Neuronal stem cell (in vitro differentiated cells): ENCODE results near the gene BRK1.
"Not testable (repeated sequence)": the region's sequence is repeated elsewhere in the genome, so short reads cannot be mapped to it uniquely, and the experiment has no call there.

Experiments used
- DNase-seq: peaks from one replicate; pipeline ENCODE4 v3.0.0-alpha.2; 2013; ENCODE audit warnings: low spot score
- H2AFZ ChIP-seq: one replicate; pipeline ENCODE4 v1.6.1; 2013; ENCODE audit warnings: mild to moderate bottlenecking, low read length, inconsistent platforms
- H2AK5ac ChIP-seq: 2 replicates; pipeline ENCODE4 v1.6.1; 2013; ENCODE audit warnings: low read depth, mild to moderate bottlenecking, inconsistent platforms, low read length, moderate library complexity, mixed read lengths
- H2BK120ac ChIP-seq: 2 replicates; pipeline ENCODE4 v1.6.1; 2013; ENCODE audit warnings: low read depth, mild to moderate bottlenecking, inconsistent platforms, low read length, moderate library complexity, mixed read lengths
- H2BK12ac ChIP-seq: one replicate; pipeline ENCODE4 v1.6.1; 2013; ENCODE audit warnings: low read length, inconsistent platforms
- H2BK15ac ChIP-seq: 2 replicates; pipeline ENCODE4 v1.6.1; 2013; ENCODE audit warnings: mild to moderate bottlenecking, low read length, inconsistent platforms, mixed read lengths
- H2BK5ac ChIP-seq: one replicate; pipeline ENCODE4 v1.6.1; 2013; ENCODE audit warnings: inconsistent platforms, mild to moderate bottlenecking, low read length, moderate library complexity
- H3K14ac ChIP-seq: one replicate; pipeline ENCODE4 v1.6.1; 2013; ENCODE audit warnings: low read length, inconsistent platforms
- H3K18ac ChIP-seq: 2 replicates; pipeline ENCODE4 v1.6.1; 2013; ENCODE audit warnings: low read length, inconsistent platforms
- H3K23ac ChIP-seq: 2 replicates; pipeline ENCODE4 v1.6.1; 2013; ENCODE audit warnings: low read depth, mild to moderate bottlenecking, mixed read lengths, low read length, inconsistent platforms; ENCODE audit not compliant: poor library complexity
- H3K27ac ChIP-seq: replicated peaks from 3 replicates; pipeline ENCODE4 v1.5.1; 2013; ENCODE audit warnings: low read length, inconsistent platforms
- H3K27me3 ChIP-seq, 3 experiments: 2 replicates each; pipeline ENCODE4 v1.6.1; 2013; ENCODE audit warnings: low read length in 3 of 3, mild to moderate bottlenecking in 2 of 3, inconsistent platforms in 1 of 3, low read depth in 1 of 3, mixed read lengths in 1 of 3, moderate library complexity in 1 of 3; ENCODE audit not compliant: control insufficient read depth in 3 of 3, insufficient read depth in 3 of 3
- H3K36me3 ChIP-seq, 2 donors: replicated peaks in 1 of 2; 2 replicates each; pipeline ENCODE4 v1.6.1; 2013; ENCODE audit warnings: low read length in 2 of 2; ENCODE audit not compliant: control insufficient read depth in 2 of 2, insufficient read depth in 2 of 2
- H3K4ac ChIP-seq: 2 replicates; pipeline ENCODE4 v1.6.1; 2013; ENCODE audit warnings: inconsistent platforms, mild to moderate bottlenecking, low read length, moderate library complexity
- H3K4me1 ChIP-seq, 2 donors: 1 replicate in 1 of 2; 2 replicates in 1 of 2; pipeline ENCODE4 v1.6.1; 2013; ENCODE audit warnings: low read length in 2 of 2, low read depth in 1 of 2; ENCODE audit not compliant: control insufficient read depth in 2 of 2, insufficient read depth in 1 of 2
- H3K4me2 ChIP-seq: one replicate; pipeline ENCODE4 v1.6.1; 2013; ENCODE audit warnings: mild to moderate bottlenecking, low read length, inconsistent platforms; ENCODE audit not compliant: insufficient read depth, poor library complexity, severe bottlenecking
- H3K4me3 ChIP-seq, 2 donors: 2 replicates each; pipeline ENCODE4 v1.5.1; 2013; ENCODE audit warnings: low read length in 2 of 2, mild to moderate bottlenecking in 2 of 2, inconsistent platforms in 1 of 2, moderate library complexity in 1 of 2
- H3K79me1 ChIP-seq: one replicate; pipeline ENCODE4 v1.6.1; 2013; ENCODE audit warnings: low read depth, mild to moderate bottlenecking, inconsistent platforms, low read length, moderate library complexity
- H3K9ac ChIP-seq: one replicate; pipeline ENCODE4 v1.6.1; 2013; ENCODE audit warnings: mild to moderate bottlenecking, low read depth, low read length, inconsistent platforms; ENCODE audit not compliant: poor library complexity
- H3K9me3 ChIP-seq, 2 donors: replicated peaks in 1 of 2; 2 replicates each; pipeline versions ENCODE3 to v1.6.1; 2013; ENCODE audit warnings: low read length in 2 of 2, mild to moderate bottlenecking in 2 of 2, inconsistent platforms in 1 of 2, low read depth in 1 of 2, mixed read lengths in 1 of 2, moderate library complexity in 1 of 2; ENCODE audit not compliant: control insufficient read depth in 2 of 2, insufficient read depth in 1 of 2
- H4K8ac ChIP-seq: one replicate; pipeline ENCODE4 v1.6.1; 2013; ENCODE audit warnings: low read depth, mild to moderate bottlenecking, inconsistent platforms, low read length, moderate library complexity
- H4K91ac ChIP-seq: one replicate; pipeline ENCODE4 v1.6.1; 2013; ENCODE audit warnings: low read length, low read depth, mild to moderate bottlenecking, inconsistent platforms; ENCODE audit not compliant: poor library complexity
- WGBS, 2 donors: extraction: QIAGEN DNeasy Blood & Tissue Kit; methylation state at CpG; one replicate each; pipeline ENCODE4 v1.1.7; 2013; ENCODE audit warnings: missing lambda C conversion rate in 2 of 2, mixed read lengths in 1 of 2; ENCODE audit not compliant: insufficient read length in 2 of 2, insufficient replicate concordance in 1 of 2; ENCODE audit errors: extremely low coverage in 2 of 2; 5-methylcytosine and 5-hydroxymethylcytosine counted together

Gene BRK1

DNA sequence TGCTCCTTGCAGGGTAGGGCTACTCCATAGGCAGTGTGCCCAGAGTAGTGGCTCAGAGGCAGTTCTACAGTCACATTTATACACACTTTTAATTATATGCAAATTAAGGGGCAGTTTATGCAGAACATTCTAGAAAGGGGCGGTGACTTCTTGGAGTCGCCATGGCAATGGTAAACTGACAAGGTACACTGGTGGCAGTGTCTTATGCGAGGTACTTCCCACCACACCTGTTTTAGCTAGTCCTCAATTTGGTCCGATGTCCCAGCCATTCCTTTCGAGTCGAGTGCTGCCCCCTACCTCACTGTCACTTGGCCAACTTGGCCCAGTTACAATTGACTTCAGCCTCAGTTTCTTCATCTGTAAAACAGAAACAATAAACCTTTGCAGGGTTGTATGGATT lies 45.5 kb downstream of the BRK1 start:
- Histone ChIP-seq H4K8ac (no peak overlapping the region), H3K79me1 (no peaks in the 10 kb centered on the region), H2BK5ac (no peak overlapping the region), H3K9me3 (no peaks in the 10 kb centered on the region), H3K36me3 (no peaks in the 10 kb centered on the region), H3K14ac (no peak overlapping the region), H3K23ac (no peak overlapping the region), H3K4ac (no peak overlapping the region), H2BK12ac (no peak overlapping the region), H2AK5ac (no peak overlapping the region), H3K4me2 (no peak overlapping the region), H3K4me3 (no peak overlapping the region), H3K4me1 (peaks cover 0 to 2% of the 10 kb centered on the region in 2 donors), H3K18ac (no peak overlapping the region), H2AFZ (no peak overlapping the region), H2BK15ac (no peak overlapping the region), H4K91ac (no peak overlapping the region), H2BK120ac (no peak overlapping the region), H3K9ac (no peak overlapping the region), H3K27me3 (peaks cover 0 to 3% (median 0%) of the 10 kb centered on the region in 3 experiments), H3K27ac (no peak overlapping the region)
- WGBS, 2 donors = no CpG with 5 or more reads among the region's 6 CpGs
- DNase-seq = no peak

DNA sequence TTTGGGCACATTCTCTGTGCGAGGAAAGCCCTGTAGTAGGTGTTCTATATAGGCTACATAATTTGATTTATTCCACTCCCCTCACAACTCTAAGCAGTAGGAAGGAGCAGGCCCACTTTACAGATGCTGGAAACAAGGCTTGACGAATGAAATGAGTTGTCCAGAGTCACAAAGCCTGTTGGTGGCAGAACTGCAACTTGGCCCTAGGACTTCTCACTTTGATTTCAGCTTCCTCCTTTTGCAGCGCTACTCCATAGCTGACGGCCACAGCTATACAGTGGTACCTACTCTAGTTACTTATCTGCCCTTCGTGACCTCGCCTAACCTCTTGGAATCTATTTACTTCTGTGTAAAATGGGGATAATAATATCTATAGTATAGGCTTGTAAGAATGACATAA lies 46.7 kb downstream of the BRK1 start:
- no peak overlapping the region for H3K14ac ChIP-seq
- H2BK12ac ChIP-seq = no peak overlapping the region
- no peak overlapping the region for H2BK15ac ChIP-seq
- H4K91ac ChIP-seq = no peak overlapping the region
- peaks cover 0 to 2% of the 10 kb centered on the region in 2 donors for H3K4me1 ChIP-seq
- H2AFZ ChIP-seq = no peak overlapping the region
- H4K8ac ChIP-seq = no peak overlapping the region
- no peak overlapping the region for H2BK5ac ChIP-seq
- H3K4me3 ChIP-seq = no peak overlapping the region
- no peak overlapping the region for H3K9ac ChIP-seq
- no peaks in the 10 kb centered on the region for H3K9me3 ChIP-seq
- no peak overlapping the region for H3K18ac ChIP-seq
- no peak overlapping the region for H3K4ac ChIP-seq
- no peaks in the 10 kb centered on the region for H3K79me1 ChIP-seq
- H3K23ac ChIP-seq = no peak overlapping the region
- no peak for DNase-seq
- H3K27me3 ChIP-seq = peaks cover 0 to 3% (median 2%) of the 10 kb centered on the region in 3 experiments
- no peaks in the 10 kb centered on the region for H3K36me3 ChIP-seq
- WGBS, 2 donors = no CpG with 5 or more reads among the region's 6 CpGs
- H2BK120ac ChIP-seq = no peak overlapping the region
- H3K4me2 ChIP-seq = no peak overlapping the region
- H3K27ac ChIP-seq = no peak overlapping the region
- H2AK5ac ChIP-seq = no peak overlapping the region

GRCh38 chr3:10164201-10164545 lies 48.7 kb downstream of the BRK1 start:
- not testable (repeated sequence) for H2AK5ac ChIP-seq, H3K9ac ChIP-seq, H2BK12ac ChIP-seq, H2BK15ac ChIP-seq, H3K27ac ChIP-seq, H2BK5ac ChIP-seq, H3K4ac ChIP-seq, H3K23ac ChIP-seq, DNase-seq, H4K91ac ChIP-seq, H3K4me1 ChIP-seq, H2BK120ac ChIP-seq, H3K79me1 ChIP-seq, H3K18ac ChIP-seq, H4K8ac ChIP-seq, H3K9me3 ChIP-seq, H3K4me2 ChIP-seq, H3K14ac ChIP-seq, H3K27me3 ChIP-seq, H3K4me3 ChIP-seq, H3K36me3 ChIP-seq
- no CpG with 5 or more reads among the region's 12 CpGs for WGBS, 2 donors
- H2AFZ ChIP-seq = peak overlapping the region; percentile 100

DNA sequence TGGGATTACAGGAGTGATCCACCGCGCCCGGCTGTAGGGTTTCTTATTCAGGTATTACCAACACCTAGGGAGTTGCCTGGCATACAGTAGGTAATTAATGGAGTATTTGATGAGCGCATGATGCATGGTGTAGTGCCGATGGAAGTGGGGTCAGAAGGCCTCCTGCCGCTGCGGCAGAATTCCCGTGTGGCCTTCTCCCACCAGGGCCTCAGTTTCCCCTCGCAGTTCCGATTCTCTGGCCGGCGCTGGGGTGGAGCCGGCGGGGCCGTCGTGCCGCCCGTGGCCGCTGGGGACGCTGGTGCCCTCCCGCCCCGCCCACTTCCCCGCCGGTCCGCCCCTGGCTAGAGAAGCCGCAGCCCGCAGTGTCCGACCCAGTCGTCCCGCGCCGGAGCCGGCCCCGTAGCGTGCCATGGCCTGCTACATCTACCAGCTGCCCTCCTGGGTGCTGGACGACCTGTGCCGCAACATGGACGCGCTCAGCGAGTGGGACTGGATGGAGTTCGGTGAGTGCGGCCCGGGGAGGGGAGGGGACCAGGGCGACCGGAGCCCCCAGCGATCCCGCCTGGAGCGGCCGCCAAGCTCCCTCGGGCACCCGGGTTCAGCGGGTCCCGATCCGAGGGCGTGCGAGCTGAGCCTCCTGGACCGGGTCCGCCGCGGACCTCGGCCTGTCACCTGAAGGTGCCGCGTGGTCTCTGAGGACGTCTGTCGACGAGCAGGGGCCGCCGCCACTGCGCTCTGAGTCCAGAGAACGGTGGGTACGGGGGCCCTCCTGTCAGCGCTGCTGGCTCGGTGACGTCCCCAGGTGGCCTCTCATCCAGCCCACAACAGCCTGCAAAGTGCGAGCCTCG lies 49.3 kb downstream of the BRK1 start, which contains the start of gene IRAK2:
IRAK2 (plus strand) TSS at position 374 of the 848 bp plus-strand sequence; CDS start at position 410, 36 bp downstream.
- DNase-seq = peak; percentile 54

More for the DNA sequence above, 49.3 kb downstream of the BRK1 start, which contains the start of gene IRAK2:
- Histone ChIP-seq H2AK5ac (no peak within 1 kb of the TSS), H3K18ac (peak within 1 kb of the TSS; percentile 95), H3K9ac (peak within 1 kb of the TSS; percentile 97), H2BK120ac (no peak within 1 kb of the TSS), H4K8ac (no peak within 1 kb of the TSS), H4K91ac (no peak within 1 kb of the TSS), H3K23ac (peak within 1 kb of the TSS; percentile 39), H3K79me1 (no peaks in the 10 kb centered on the region), H3K27ac (no peak within 1 kb of the TSS), H2BK15ac (peak within 1 kb of the TSS; percentile 27), H3K14ac (peak within 1 kb of the TSS; percentile 75), H3K4me2 (peak within 1 kb of the TSS; percentile 99), H2BK12ac (peak within 1 kb of the TSS; percentile 68), H3K4me1 (peaks cover 0 to 2% of the 10 kb centered on the region in 2 donors), H3K27me3 (peaks cover 0 to 3% (median 2%) of the 10 kb centered on the region in 3 experiments), H3K4ac (no peak within 1 kb of the TSS), H3K36me3 (no peaks in the 10 kb centered on the region), H2BK5ac (no peak within 1 kb of the TSS), H3K9me3 (peaks cover 2 to 3% of the 10 kb centered on the region in 2 donors), H3K4me3 (peak within 1 kb of the TSS; percentile 95 to 100), H2AFZ (peak within 1 kb of the TSS; percentile 100)
- WGBS, 2 donors = no CpG with 5 or more reads among the region's 76 CpGs
